ENCODE measurements around the gene NR1H4.
"Not testable (repeated sequence)": the region's sequence is repeated elsewhere in the genome, so short reads cannot be mapped to it uniquely, and the experiment has no call there.

Gene NR1H4

GRCh38 chr12:100573292-100574186, 99.9 kb downstream of the NR1H4 start, which contains the start of gene GAS2L3:
TSS of gene GAS2L3 (plus strand) at chr12:100573684. CDS start at chr12:100594905, 21,221 bp downstream.
- peak; percentile 76 to 80 for DNase-seq

DNA sequence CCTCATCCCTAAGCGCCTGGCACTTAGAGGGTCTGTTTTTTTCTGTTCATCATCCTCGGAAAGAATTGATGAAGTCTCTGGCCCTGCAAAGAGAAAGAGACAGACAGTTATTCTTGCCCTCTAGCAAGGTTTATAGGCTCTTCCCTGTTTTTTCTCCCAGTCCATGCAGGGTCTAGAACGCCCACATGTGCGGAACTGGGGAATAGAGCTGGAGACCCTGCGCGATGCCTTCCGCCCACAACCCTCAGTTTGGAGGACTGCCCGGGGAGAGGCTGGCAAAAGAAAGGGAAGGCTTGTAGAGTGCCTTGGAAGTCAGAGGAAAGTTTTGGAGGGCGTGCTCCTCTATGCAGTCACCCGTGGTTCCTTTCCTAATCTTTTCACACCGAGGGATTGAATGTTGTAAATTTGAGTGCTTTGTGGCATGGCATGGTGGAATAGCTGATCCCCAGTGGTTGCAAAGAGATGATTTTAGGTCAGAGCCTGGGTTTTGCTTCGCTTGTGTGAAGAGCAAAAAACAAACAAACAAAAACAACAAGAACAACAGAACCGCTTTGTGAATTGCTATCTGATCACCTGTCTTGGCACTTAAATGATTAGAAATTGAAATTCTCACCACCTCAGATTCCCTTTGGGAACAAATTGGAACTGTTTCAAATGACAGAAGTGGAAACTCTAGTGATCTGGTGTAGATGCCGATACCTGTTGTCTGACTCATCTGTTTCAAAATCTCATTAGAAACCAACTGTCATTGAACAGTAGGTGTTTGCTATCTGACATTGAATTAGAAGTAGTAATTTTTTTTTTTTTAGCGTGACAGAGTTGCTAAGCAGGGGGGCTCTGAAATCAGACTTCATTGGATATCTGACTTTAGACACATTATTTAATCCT, 100.8 kb downstream of the NR1H4 start:
- DNase-seq = no peak

- DNase-seq = no peak
These were observed 102.8 kb downstream of the NR1H4 start for GRCh38 chr12:100576331-100577036.

DNA sequence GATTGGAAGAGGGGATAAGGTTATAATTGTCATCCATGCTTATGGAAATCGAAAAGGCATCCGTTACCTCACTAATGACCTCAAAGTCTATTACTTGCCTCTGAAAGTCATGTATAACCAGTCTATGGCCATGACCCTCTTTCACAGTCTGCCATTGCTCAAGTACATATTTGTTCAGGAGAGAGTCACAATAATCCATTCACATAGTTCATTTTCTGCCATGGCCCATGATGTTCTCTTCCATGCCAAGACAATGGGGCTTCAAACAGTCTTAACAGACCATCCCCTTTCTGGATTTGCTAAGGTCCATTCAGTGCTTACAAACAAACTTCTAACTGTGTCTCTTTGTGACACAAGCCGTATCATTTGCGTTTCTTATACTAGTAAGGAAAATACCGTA, 105.3 kb downstream of the NR1H4 start:
- no peak for DNase-seq

- no peak for DNase-seq
These were observed 106.2 kb downstream of the NR1H4 start for GRCh38 chr12:100579844-100580243.

DNA sequence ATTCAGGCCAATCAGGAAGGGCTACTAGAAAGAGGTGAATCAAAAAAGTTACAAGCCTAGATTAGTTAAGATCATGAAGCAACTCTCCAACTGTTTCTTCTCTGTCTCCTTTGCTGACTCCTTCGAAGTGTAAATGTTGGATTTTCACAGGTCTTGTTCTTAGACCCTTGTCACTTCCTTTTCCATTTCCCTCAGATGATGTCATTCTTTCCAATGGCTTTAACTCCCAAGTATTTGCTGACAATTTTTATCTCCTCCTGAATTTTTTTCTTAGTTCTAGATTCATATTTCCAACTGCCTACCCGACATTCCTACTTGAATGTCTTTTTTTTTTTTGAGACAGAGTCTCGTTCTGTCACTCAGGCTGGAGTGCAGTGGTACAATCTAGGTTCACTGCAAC, 110.6 kb downstream of the NR1H4 start:
- DNase-seq = no peak

- no peak for DNase-seq
These were observed 118.3 kb downstream of the NR1H4 start for GRCh38 chr12:100591979-100592378.

DNA sequence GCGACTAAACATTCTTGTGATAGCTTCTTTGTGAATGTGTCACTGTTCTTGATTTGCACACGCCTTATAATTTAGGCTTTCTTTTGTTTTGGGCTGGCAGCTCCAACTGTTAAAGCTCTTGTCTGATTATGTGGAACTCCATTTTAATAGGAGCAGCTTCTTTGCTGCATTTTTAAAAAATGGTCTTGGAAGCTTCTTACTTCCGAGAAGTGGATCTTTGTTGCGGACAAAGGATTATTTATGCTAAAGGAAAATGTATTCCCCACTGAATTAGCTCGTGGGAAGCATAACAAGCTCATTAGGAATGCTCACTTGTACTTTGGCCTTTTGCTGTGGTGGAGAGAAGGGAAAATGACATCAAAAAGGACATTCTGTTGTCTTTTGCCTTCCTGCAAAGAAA, 119.8 kb downstream of the NR1H4 start:
- no peak for DNase-seq

GRCh38 chr12:100601626-100602025, 128.0 kb downstream of the NR1H4 start:
- no peak for DNase-seq

- not testable (repeated sequence) for DNase-seq
These were observed 129.3 kb downstream of the NR1H4 start for GRCh38 chr12:100602997-100603396.

DNA sequence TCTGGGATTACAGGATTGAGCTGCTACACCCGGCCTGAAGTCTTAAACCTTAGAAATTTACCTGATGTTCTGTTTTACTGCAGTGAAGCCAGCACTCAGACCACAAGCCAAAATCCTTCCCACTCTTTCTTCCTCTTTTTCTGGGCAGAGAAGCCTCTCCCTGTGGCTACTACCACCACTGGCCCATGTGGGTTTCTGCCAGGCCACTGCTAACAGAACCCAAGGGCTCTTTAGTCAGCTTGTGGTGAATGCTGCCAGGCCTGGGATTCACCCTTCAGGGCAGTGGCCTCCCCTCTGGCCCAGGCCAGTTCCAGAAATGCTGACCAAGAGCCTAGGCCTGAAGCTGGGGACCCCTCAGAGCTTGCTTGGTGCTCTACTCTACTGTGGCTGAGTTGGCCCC, 135.1 kb downstream of the NR1H4 start:
- DNase-seq = no peak

GRCh38 chr12:100610666-100611430, 137.2 kb downstream of the NR1H4 start:
- no peak for DNase-seq

DNA sequence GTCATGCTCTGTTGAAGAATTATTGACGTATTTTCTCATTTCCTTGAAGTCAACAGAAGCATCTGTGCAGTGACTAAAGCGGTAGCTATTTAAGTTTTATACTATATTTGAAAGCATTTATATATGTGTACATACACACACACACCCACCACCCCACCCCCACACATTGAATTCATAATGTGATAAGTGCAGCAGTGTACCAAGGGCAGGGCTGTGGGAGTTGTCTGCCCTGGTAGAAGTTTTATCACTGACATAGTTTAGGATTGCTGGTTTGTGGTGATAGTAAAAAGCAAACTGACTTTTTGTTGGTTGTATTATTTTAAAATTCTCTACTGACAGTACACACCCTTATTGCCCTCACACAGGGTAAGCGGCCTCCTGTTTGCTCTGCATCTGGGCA, 138.9 kb downstream of the NR1H4 start:
- no peak for DNase-seq
